Natural killer cell (primary cell): ENCODE measurements around the gene UBE4A. TPM values are rescaled to one million over a fixed set of nuclear protein-coding genes. Genes with fewer than 3 reads are reported as not detected.

Experiments
- ATAC-seq, 3 donors: fragments of 150-1000 bp in 2 of 3; fragments of 200-7000 bp in 1 of 3; cut with Tn5 transposase; 1 replicate in 1 of 3; 2 replicates in 2 of 3; pipeline ENCODE4 v1.10.0; 2021; ENCODE audit warnings: mild to moderate bottlenecking in 2 of 3, moderate library complexity in 2 of 3
- DNase-seq, 2 donors: peaks; one replicate each; pipeline versions ENCODE4 v3.0.0 to v3.0.0-alpha.2; 2013 to 2021; ENCODE audit warnings: mixed read lengths in 1 of 2
- H3K27ac ChIP-seq: one replicate; pipeline ENCODE4 v1.5.1; 2013; ENCODE audit warnings: mild to moderate bottlenecking, low read length
- H3K27me3 ChIP-seq: one replicate; pipeline ENCODE4 v1.6.1; 2013; ENCODE audit warnings: low read length; ENCODE audit not compliant: control insufficient read depth, insufficient read depth
- H3K36me3 ChIP-seq: one replicate; pipeline ENCODE4 v1.6.1; 2013; ENCODE audit warnings: low read length; ENCODE audit not compliant: control insufficient read depth, insufficient read depth
- H3K4me1 ChIP-seq: one replicate; pipeline ENCODE4 v1.6.1; 2013; ENCODE audit warnings: low read length; ENCODE audit not compliant: control insufficient read depth, insufficient read depth
- H3K4me3 ChIP-seq: one replicate; pipeline ENCODE4 v1.5.1; 2013; ENCODE audit warnings: low read length
- H3K9me3 ChIP-seq: one replicate; pipeline ENCODE4 v1.6.1; 2013; ENCODE audit warnings: low read length; ENCODE audit not compliant: control insufficient read depth, insufficient read depth
- H3K27ac Mint-ChIP-seq, 2 donors: one replicate each; pipeline ENCODE4 v1.8.0; 2022; ENCODE audit warnings: mild to moderate bottlenecking in 2 of 2, mixed read lengths in 2 of 2, moderate library complexity in 1 of 2
- H3K27me3 Mint-ChIP-seq, 2 donors: one replicate each; pipeline ENCODE4 v1.8.0; 2022; ENCODE audit warnings: low read depth in 2 of 2, mixed read lengths in 2 of 2
- H3K36me3 Mint-ChIP-seq: one replicate; pipeline ENCODE4 v1.8.0; 2022; ENCODE audit warnings: mixed read lengths
- H3K4me1 Mint-ChIP-seq, 2 donors: one replicate each; pipeline ENCODE4 v1.8.0; 2022; ENCODE audit warnings: mixed read lengths in 2 of 2
- H3K4me3 Mint-ChIP-seq: one replicate; pipeline ENCODE4 v1.8.0; 2022; ENCODE audit warnings: mild to moderate bottlenecking, moderate library complexity, mixed read lengths
- H3K9me3 Mint-ChIP-seq, 2 donors: one replicate each; pipeline ENCODE4 v1.8.0; 2022; ENCODE audit warnings: mixed read lengths in 2 of 2
- WGBS: methylation state at CpG from one replicate; pipeline ENCODE4 v1.1.7; 2013; ENCODE audit warnings: missing lambda C conversion rate; ENCODE audit not compliant: insufficient coverage; 5-methylcytosine and 5-hydroxymethylcytosine counted together
- intact Hi-C: fragments of 100-400 bp; cut with micrococcal nuclease; formaldehyde crosslinking; loops from one replicate; pipeline ENCODE4 v1.14.2; 2022
- total RNA-seq, 4 donors: library from RNA; stranded (reverse); fragments of 120-200 nt in 1 of 4; gene quantifications; one replicate each; pipeline versions ENCODE4 v1.2.3 to v1.2.4, GENCODE V29; 2013 to 2022
- TF ChIP-seq, protein P1 (sequence below): fragments of 200-600 bp; IDR thresholded peaks from one replicate; pipeline ENCODE4 v1.8.0; 2022; ENCODE audit warnings: antibody characterized with exemption

UBE4A gene
- total RNA-seq, 3 donors from 2014 or later (not counting 1 experiment from before 2014, with no cell fraction given) = 35.1 to 43.9 (median 37.0) TPM

DNA sequence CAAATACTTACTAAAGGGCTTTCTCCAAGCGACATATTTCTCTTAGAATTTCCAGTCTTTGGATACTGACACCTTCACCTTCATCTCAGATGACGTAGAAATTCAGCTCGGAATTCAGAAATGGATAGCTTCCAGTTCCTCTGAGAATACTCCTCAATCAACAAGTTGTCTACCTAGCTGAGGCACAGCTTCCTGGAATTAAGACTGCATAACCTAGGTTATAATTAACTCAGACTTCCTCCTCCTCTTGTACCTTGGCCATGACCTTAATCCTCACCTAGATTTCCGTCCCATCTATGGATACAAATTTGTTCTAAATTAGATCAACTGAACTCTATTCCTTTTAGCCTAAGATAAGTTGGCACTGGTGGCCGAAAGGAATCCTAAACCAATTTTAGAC is 59.4 kb downstream of the UBE4A start:
- H3K4me1 Mint-ChIP-seq = peaks cover 0 to under 1% of the 10 kb centered on the region in 2 donors
- no peaks in the 10 kb centered on the region for H3K27me3 Mint-ChIP-seq
- no peak overlapping the region for H3K27ac Mint-ChIP-seq
- 92% methylated on average over 4 of the region's 5 CpGs for WGBS
- intact Hi-C loops = no loop called here
- H3K4me1 ChIP-seq = no peaks in the 10 kb centered on the region
- H3K9me3 ChIP-seq = no peaks in the 10 kb centered on the region
- H3K27me3 ChIP-seq = no peaks in the 10 kb centered on the region
- H3K27ac ChIP-seq = no peak overlapping the region
- ATAC-seq (no peak), DNase-seq (no peak)
- no peaks in the 10 kb centered on the region for H3K9me3 Mint-ChIP-seq
- no peaks in the 10 kb centered on the region for H3K36me3 ChIP-seq
- H3K4me3 Mint-ChIP-seq = no peak overlapping the region
- no peaks in the 10 kb centered on the region for H3K36me3 Mint-ChIP-seq
- TF ChIP-seq, protein P1, sequence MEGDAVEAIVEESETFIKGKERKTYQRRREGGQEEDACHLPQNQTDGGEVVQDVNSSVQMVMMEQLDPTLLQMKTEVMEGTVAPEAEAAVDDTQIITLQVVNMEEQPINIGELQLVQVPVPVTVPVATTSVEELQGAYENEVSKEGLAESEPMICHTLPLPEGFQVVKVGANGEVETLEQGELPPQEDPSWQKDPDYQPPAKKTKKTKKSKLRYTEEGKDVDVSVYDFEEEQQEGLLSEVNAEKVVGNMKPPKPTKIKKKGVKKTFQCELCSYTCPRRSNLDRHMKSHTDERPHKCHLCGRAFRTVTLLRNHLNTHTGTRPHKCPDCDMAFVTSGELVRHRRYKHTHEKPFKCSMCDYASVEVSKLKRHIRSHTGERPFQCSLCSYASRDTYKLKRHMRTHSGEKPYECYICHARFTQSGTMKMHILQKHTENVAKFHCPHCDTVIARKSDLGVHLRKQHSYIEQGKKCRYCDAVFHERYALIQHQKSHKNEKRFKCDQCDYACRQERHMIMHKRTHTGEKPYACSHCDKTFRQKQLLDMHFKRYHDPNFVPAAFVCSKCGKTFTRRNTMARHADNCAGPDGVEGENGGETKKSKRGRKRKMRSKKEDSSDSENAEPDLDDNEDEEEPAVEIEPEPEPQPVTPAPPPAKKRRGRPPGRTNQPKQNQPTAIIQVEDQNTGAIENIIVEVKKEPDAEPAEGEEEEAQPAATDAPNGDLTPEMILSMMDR = no peak
- no peak overlapping the region for H3K4me3 ChIP-seq

DNA sequence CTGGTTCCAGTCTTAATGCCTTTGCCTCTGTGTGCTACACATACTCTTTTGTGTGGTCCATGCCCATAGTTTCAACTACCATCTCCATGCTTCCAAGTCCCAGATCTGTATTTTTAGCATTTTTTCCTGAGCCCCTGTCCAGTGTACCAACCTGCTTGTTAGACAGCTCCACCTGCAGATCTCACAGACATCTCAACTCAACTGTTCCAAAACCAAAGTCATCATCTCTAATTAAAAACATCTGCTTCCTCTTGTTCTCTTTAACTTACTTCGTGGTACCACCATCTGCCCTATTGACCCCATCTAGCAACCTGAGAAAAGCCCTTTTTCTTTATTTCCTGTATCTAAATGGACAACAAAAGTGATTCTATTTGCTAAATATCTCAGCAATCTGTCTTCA is 68.3 kb downstream of the UBE4A start:
- no peaks in the 10 kb centered on the region for H3K9me3 Mint-ChIP-seq
- H3K4me3 ChIP-seq = no peak overlapping the region
- TF ChIP-seq, protein P1 = no peak
- DNase-seq (no peak), ATAC-seq (no peak)
- no peaks in the 10 kb centered on the region for H3K4me1 ChIP-seq
- H3K4me1 Mint-ChIP-seq = no peaks in the 10 kb centered on the region
- no peaks in the 10 kb centered on the region for H3K36me3 Mint-ChIP-seq
- H3K4me3 Mint-ChIP-seq = no peak overlapping the region
- no peaks in the 10 kb centered on the region for H3K27me3 Mint-ChIP-seq
- H3K27ac ChIP-seq = no peak overlapping the region
- no peaks in the 10 kb centered on the region for H3K27me3 ChIP-seq
- H3K27ac Mint-ChIP-seq = no peak overlapping the region
- H3K36me3 ChIP-seq = no peaks in the 10 kb centered on the region
- no peaks in the 10 kb centered on the region for H3K9me3 ChIP-seq
- intact Hi-C loops = no loop called here
- WGBS = 0% methylated on average over 1 of the region's 1 CpG

DNA sequence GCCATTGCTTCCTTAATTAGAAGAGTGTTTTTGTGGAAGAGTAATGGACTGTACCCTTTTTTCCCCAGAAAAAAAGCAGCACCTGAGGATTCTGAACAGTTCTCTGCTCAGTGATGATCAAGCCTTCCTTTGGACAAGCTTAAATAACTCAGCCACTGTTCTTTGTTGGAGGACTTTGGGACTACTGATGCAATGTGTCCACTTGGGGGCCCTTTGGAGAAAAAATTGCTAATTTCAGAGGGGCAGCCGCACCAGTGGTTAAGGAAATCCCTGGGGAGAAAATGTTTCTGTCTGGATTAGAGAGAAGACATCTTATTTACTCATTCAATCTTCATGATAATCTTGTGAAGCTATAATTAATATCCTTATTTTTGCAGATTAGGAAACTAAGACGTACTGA is 71.6 kb downstream of the UBE4A start:
- Histone ChIP-seq H3K4me1 (peaks cover 13% of the 10 kb centered on the region), H3K27ac (no peak overlapping the region), H3K36me3 (no peaks in the 10 kb centered on the region), H3K4me3 (no peak overlapping the region), H3K27me3 (no peaks in the 10 kb centered on the region), H3K9me3 (no peaks in the 10 kb centered on the region)
- no peak for DNase-seq
- Mint-ChIP-seq H3K9me3 (no peaks in the 10 kb centered on the region), H3K4me1 (peaks cover 17 to 20% of the 10 kb centered on the region in 2 donors), H3K27me3 (no peaks in the 10 kb centered on the region), H3K27ac (no peak overlapping the region), H3K36me3 (no peaks in the 10 kb centered on the region), H3K4me3 (no peak overlapping the region)
- intact Hi-C loops = no loop called here
- no peak for ATAC-seq
- TF ChIP-seq, protein P1 = no peak
- 100% methylated on average over 1 of the region's 2 CpGs for WGBS

DNA sequence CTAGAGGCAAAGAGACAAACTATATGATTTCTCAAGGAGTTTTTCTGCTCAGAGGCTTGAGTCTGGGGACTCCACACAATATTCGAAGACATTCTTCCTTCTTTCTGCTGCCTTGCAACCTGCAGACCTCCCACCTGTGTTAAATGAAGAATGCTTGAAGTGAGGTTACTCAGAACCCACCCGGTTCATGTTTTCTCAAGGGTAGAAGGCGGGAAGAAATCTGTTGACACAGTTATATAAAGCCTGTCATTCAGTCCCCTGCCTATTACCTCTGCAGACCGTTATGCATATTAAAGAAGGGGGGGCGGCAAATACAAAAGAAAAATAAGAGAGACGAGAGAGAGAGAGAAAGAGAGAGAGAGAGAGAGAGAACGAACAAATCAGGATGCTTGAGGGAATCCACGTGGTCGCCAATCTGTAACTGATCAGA is 74.7 kb downstream of the UBE4A start:
- Mint-ChIP-seq H3K4me1 (peaks cover 38 to 44% of the 10 kb centered on the region in 2 donors), H3K27me3 (no peaks in the 10 kb centered on the region), H3K9me3 (no peaks in the 10 kb centered on the region), H3K27ac (peak overlapping the region; percentile 94 to 98), H3K36me3 (no peaks in the 10 kb centered on the region), H3K4me3 (peak overlapping the region; percentile 89)
- DNase-seq (peak in 1 of 2 donors; percentile 79), ATAC-seq (no peak)
- TF ChIP-seq, protein P1 = no peak
- peaks cover 30% of the 10 kb centered on the region for H3K4me1 ChIP-seq
- no peak overlapping the region for H3K27ac ChIP-seq
- no peaks in the 10 kb centered on the region for H3K36me3 ChIP-seq
- WGBS = 0% methylated on average over 7 of the region's 9 CpGs
- H3K27me3 ChIP-seq = no peaks in the 10 kb centered on the region
- H3K9me3 ChIP-seq = no peaks in the 10 kb centered on the region
- intact Hi-C loops = no loop called here
- H3K4me3 ChIP-seq = peak overlapping the region; percentile 87
